IPS-18c (cell line): ENCODE measurements around the gene GABARAP.
A peak's percentile ranks its signal among the peaks of the same experiment; 100 is the strongest.

Experiments
- H3K4me3 ChIP-seq: 2 replicates; pipeline ENCODE4 v1.7.0; 2013; ENCODE audit warnings: low read depth, mild to moderate bottlenecking, low read length, moderate library complexity; ENCODE audit not compliant: insufficient read depth
- H3K9me3 ChIP-seq: one replicate; pipeline ENCODE4 v1.6.1; 2013; ENCODE audit warnings: mild to moderate bottlenecking, low read length, moderate library complexity; ENCODE audit not compliant: control insufficient read depth, insufficient read depth

Gene GABARAP

DNA sequence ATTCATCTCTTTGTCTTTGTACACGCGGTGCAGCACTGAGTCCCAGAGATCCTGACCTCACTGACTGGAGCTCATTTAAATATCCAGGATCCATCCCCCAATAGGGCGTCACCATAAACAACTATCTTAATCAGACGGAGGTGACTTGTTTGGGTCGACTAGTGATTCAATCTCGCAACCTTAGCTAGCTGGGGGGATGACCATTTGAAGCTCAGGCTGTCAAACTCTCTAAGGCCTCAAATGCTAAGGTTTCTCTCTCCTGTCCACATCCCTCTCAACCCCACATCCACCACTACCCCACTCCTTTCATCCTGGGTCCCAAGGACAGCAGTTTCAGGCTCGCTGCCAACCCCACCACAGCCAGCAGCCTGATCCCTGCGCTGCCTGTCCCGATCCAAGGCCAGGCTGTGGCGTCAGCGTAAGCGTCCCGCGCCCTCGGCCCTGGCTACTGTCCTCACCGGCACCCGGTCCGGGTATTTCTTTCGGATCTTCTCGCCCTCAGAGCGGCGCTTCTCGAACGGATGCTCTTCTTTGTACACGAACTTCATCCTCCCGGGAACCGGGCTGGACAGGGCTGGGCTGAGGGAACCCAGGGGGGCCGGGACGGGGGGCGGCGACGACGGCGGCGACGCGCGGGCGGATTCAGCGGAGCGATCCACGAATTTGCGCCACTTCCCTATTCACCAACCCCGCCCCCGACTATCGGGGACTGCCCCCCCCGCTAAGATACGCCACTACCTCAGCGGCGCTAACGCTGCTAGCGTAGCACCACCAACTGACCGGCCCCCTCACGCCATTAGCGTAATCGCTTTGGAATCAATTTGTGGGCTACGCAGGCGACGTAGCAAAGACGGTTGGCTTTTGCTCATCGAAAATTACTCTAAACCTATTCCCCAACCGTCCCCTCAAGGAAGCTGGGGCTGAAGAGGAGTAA, at the start of gene GABARAP:
TSS of gene GABARAP (minus strand) at position 667 of the 934 bp plus-strand sequence. CDS start at position 548, 119 bp downstream.
- Histone ChIP-seq H3K4me3 (peak within 1 kb of the TSS; percentile 97), H3K9me3 (no peaks in the 10 kb centered on the region)

- Histone ChIP-seq H3K9me3 (no peaks in the 10 kb centered on the region), H3K4me3 (no peak overlapping the region)
Measured at GRCh38 chr17:7290685-7291084, 48.4 kb upstream of the GABARAP start.

GRCh38 chr17:7290166-7290565, 47.9 kb upstream of the GABARAP start:
- Histone ChIP-seq H3K4me3 (no peak overlapping the region), H3K9me3 (no peaks in the 10 kb centered on the region)

GRCh38 chr17:7289256-7290032, 47.2 kb upstream of the GABARAP start:
- H3K4me3 ChIP-seq = no peak overlapping the region
- no peaks in the 10 kb centered on the region for H3K9me3 ChIP-seq

GRCh38 chr17:7285679-7286078, 43.4 kb upstream of the GABARAP start:
- H3K4me3 ChIP-seq = no peak overlapping the region

DNA sequence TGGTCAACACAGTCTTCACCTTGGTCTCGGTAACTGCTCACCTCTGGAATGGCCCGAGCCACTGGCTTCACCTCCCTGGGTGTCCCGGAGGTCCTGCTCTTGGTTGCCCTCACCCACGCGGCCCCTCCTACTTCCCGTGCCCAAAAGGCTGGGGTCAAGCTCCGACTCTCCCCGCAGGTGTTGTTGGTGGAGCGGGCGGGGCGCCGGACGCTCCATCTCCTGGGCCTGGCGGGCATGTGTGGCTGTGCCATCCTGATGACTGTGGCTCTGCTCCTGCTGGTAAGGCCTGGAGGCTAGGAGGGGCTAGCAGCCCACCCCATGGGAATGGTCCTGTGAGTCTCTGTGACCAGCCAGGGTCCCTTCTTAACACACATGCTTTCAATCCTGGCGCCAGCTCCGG, 42.7 kb upstream of the GABARAP start:
- H3K9me3 ChIP-seq = no peaks in the 10 kb centered on the region
- H3K4me3 ChIP-seq = no peak overlapping the region

More at GRCh38 chr17:7285679-7286078, 43.4 kb upstream of the GABARAP start:
- H3K9me3 ChIP-seq = no peaks in the 10 kb centered on the region

DNA sequence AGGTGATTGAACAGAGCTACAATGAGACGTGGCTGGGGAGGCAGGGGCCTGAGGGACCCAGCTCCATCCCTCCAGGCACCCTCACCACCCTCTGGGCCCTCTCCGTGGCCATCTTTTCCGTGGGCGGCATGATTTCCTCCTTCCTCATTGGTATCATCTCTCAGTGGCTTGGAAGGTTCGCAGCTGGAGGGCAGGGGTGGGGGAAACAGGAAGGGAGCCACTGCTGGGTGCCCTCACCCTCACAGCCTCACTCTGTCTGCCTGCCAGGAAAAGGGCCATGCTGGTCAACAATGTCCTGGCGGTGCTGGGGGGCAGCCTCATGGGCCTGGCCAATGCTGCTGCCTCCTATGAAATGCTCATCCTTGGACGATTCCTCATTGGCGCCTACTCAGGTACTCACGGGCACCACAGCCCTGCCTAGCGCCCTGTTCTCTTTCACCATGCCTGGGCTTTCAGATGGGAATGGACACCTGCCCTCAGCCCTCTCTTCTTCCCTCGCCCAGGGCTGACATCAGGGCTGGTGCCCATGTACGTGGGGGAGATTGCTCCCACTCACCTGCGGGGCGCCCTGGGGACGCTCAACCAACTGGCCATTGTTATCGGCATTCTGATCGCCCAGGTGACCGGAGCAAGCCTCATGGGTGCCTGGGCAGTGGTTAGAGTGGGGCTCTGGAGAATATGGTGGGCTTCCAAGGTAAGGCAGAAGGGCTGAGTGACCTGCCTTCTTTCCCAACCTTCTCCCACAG, 41.4 kb upstream of the GABARAP start:
- Histone ChIP-seq H3K9me3 (no peaks in the 10 kb centered on the region), H3K4me3 (no peak overlapping the region)

- H3K9me3 ChIP-seq = no peaks in the 10 kb centered on the region
- peak overlapping the region; percentile 81; the same call in 1 of the 2 replicates for H3K4me3 ChIP-seq
Measured at GRCh38 chr17:7282752-7283321, 40.6 kb upstream of the GABARAP start.

- H3K9me3 ChIP-seq = no peaks in the 10 kb centered on the region
- peak overlapping the region; percentile 81 for H3K4me3 ChIP-seq
Measured at GRCh38 chr17:7281953-7282751, 39.9 kb upstream of the GABARAP start.

DNA sequence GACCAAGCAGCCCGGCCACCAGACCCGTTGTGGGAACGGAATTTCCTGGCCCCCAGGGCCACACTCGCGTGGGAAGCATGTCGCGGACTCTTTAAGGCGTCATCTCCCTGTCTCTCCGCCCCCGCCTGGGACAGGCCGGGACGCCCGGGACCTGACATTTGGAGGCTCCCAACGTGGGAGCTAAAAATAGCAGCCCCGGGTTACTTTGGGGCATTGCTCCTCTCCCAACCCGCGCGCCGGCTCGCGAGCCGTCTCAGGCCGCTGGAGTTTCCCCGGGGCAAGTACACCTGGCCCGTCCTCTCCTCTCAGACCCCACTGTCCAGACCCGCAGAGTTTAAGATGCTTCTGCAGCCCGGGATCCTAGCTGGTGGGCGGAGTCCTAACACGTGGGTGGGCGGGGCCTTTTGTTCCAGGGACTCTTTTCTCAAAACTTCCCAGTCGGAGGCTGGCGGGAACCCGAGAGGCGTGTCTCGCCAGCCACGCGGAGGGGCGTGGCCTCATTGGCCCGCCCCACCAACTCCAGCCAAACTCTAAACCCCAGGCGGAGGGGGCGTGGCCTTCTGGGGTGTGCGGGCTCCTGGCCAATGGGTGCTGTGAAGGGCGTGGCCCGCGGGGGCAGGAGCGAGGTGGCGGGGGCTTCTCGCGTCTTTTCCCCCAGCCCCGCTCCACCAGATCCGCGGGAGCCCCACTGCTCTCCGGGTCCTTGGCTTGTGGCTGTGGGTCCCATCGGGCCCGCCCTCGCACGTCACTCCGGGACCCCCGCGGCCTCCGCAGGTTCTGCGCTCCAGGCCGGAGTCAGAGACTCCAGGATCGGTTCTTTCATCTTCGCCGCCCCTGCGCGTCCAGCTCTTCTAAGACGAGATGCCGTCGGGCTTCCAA, 39.1 kb upstream of the GABARAP start, which contains the start of gene SLC2A4:
TSS of gene SLC2A4 (plus strand) at position 645 of the 879 bp plus-strand sequence. CDS start at position 862, 217 bp downstream.
- Histone ChIP-seq H3K9me3 (no peaks in the 10 kb centered on the region), H3K4me3 (peak within 1 kb of the TSS; percentile 81)

GRCh38 chr17:7280519-7281073, 38.3 kb upstream of the GABARAP start:
- Histone ChIP-seq H3K4me3 (peak overlapping the region; percentile 50; the same call in 1 of the 2 replicates), H3K9me3 (no peaks in the 10 kb centered on the region)

DNA sequence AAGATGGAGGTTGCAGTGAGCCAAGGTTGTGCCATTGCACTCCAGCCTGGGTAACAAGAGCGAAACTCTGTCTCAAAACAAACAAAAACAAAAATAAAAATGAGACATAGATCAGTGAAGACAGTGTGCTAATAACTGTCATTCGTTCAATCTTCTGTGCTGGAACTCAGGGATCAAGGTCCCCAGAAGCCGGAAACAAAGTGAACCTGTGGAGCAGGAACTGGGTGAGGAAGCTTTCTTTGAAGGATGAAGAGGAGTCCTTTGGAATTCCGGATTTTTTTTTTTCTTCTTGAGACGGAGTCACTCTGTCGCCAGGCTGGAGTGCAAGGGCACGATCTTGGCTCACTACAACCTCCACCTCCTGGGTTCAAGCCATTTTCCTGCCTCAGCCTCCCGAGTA, 37.2 kb upstream of the GABARAP start:
- Histone ChIP-seq H3K4me3 (no peak overlapping the region), H3K9me3 (no peaks in the 10 kb centered on the region)

GRCh38 chr17:7266784-7267183, 24.5 kb upstream of the GABARAP start:
- Histone ChIP-seq H3K9me3 (peaks cover 2% of the 10 kb centered on the region), H3K4me3 (no peak overlapping the region)

- Histone ChIP-seq H3K4me3 (peak overlapping the region; percentile 91; the same call in 1 of the 2 replicates), H3K9me3 (peaks cover 2% of the 10 kb centered on the region)
Measured at GRCh38 chr17:7263801-7264078, 21.5 kb upstream of the GABARAP start.
